ENCODE data around the gene EXOC8. TPM values are rescaled to one million over a fixed set of nuclear protein-coding genes. Genes with fewer than 3 reads are reported as not detected.

EXOC8 gene
- total and polyA plus RNA-seq, 2 of the 8 experiments (the other 6 are each of a cell fraction or from before 2014, with no cell fraction given): 2.0 to 9.8 TPM

DNA sequence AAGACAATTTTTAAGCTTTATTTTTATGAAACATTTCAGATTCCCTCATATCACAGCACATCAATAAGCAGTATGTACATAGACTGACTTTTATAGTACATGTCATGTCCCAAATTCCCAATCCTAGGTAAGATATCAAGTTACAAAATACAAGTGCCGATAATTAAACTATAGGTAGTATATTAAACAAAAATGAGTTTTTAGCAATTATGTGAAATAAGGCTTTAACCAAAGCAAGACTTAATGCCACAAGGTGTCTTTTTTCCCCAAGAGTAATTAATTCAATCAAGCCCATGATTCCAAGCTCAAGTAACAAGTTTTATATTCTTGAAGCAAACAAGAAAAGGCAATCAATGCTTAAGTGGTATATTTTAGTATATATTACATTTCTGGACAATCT, 4.9 kb downstream of the EXOC8 start:
- H4K8ac ChIP-seq (ENCODE audit: extremely low read depth, insufficient read depth, low read length): no peak overlapping the region
- H4K5ac ChIP-seq (ENCODE audit: insufficient read length, low read depth, low read length): no peak overlapping the region
- H3K9ac ChIP-seq (replicated peaks in 1 of 4; ENCODE audit: extremely low read depth in 1 of 4, low read depth in 3 of 4, low read length in 3 of 4): no peak overlapping the region
- peaks cover 8% of the 10 kb centered on the region; the same call in 1 of the 2 replicates for H3K79me1 ChIP-seq (ENCODE audit: low read depth, low read length)
- no peak overlapping the region for H4K91ac ChIP-seq (replicated peaks; ENCODE audit: insufficient read length, low read length)
- no peaks in the 10 kb centered on the region for H3K9me3 ChIP-seq (ENCODE audit: insufficient read depth in 2 of 2, low read depth in 1 of 2, low read length in 1 of 2)
- no peak overlapping the region for H3K18ac ChIP-seq (ENCODE audit: extremely low read depth, low read length)
- no peak overlapping the region for H2BK120ac ChIP-seq (replicated peaks; ENCODE audit: low read depth, low read length)
- CTCF ChIA-PET (ENCODE audit: partially characterized antibody): no interaction called here
- no peak overlapping the region for H3K23ac ChIP-seq (ENCODE audit: insufficient read length)
- H3K36me3 ChIP-seq (ENCODE audit: control insufficient read depth in 2 of 4, insufficient read depth in 4 of 4, low read length in 3 of 4): 0 out of 8 replicates have a peak, but pooled peaks cover 0 to 3% (median 0%) of the 10 kb centered on the region in 4 experiments
- DNase-seq (ENCODE audit: low read depth in 1 of 2, low spot score in 2 of 2): no peak
- POLR2A ChIA-PET (ENCODE audit: partially characterized antibody): no interaction called here
- no peaks in the 10 kb centered on the region for H3K27me3 ChIP-seq (replicated peaks in 1 of 4; ENCODE audit: control insufficient read depth in 3 of 4, extremely low read depth in 1 of 4, insufficient read depth in 3 of 4, low read length in 3 of 4)
- H3K79me2 ChIP-seq (ENCODE audit: control insufficient read depth in 1 of 2, insufficient read depth in 2 of 2, low read length in 2 of 2): peaks cover 13 to 44% of the 10 kb centered on the region in 2 experiments
- H3K14ac ChIP-seq (ENCODE audit: insufficient read length): no peak overlapping the region
- FAIRE-seq: no peak
- H2BK20ac ChIP-seq (ENCODE audit: low read length): no peak overlapping the region
- no peak overlapping the region for H2BK5ac ChIP-seq (ENCODE audit: low read depth, low read length)
- H3K4me3 ChIP-seq (ENCODE audit: extremely low read depth in 1 of 4, insufficient read depth in 2 of 4, low read depth in 3 of 4, low read length in 4 of 4): peak overlapping the region in 1 of 4 experiments; percentile 56; a peak in 1 of 8 replicates
- H4K20me1 ChIP-seq (replicated peaks in 1 of 2; ENCODE audit: control insufficient read depth in 1 of 2, insufficient read depth in 2 of 2, low read length in 2 of 2): peaks cover 6% of the 10 kb centered on the region in 2 experiments
- 83% methylated on average over 1 of the region's 1 CpG; no CpG with 5 or more reads in 1 of the 2 experiments for WGBS, 2 experiments (ENCODE audit: extremely low coverage in 1 of 2, insufficient coverage in 1 of 2, insufficient read length in 1 of 2, insufficient replicate concordance in 2 of 2, low coverage in 1 of 2, low lambda C conversion rate in 2 of 2, missing lambda C conversion rate in 1 of 2)
- no peak overlapping the region for H3K4ac ChIP-seq (replicated peaks; ENCODE audit: insufficient read length, low read depth, low read length)
- no peak overlapping the region for H2BK12ac ChIP-seq (ENCODE audit: low read depth, low read length)
- H3K4me1 ChIP-seq (replicated peaks in 1 of 4; ENCODE audit: control insufficient read depth in 3 of 4, insufficient read depth in 4 of 4, low read length in 3 of 4): peaks cover 2 to 13% (median 5%) of the 10 kb centered on the region in 4 experiments
- H2BK15ac ChIP-seq (ENCODE audit: low read length): no peak overlapping the region
- no peak overlapping the region for H3K27ac ChIP-seq (ENCODE audit: low read depth, low read length)
- no peak overlapping the region for H3K4me2 ChIP-seq (ENCODE audit: insufficient read depth in 1 of 2, low read depth in 2 of 2, low read length in 2 of 2)
- peaks cover 15% of the 10 kb centered on the region for H3K23me2 ChIP-seq (ENCODE audit: low read depth, low read length)
- no peak overlapping the region for H2AFZ ChIP-seq (ENCODE audit: low read length)
- H3K56ac ChIP-seq (replicated peaks; ENCODE audit: insufficient read length, low read depth, low read length): no peak overlapping the region
- H2AK5ac ChIP-seq (ENCODE audit: low read depth, low read length): no peak overlapping the region
- no peak for TF ChIP-seq TBP (IDR thresholded peaks at IDR 0.05; ENCODE audit: low read depth, low read length)
- no peak for TF ChIP-seq MAFK (IDR thresholded peaks at IDR 0.05; ENCODE audit: low read depth, low read length)
- TF ChIP-seq TCF12 (IDR thresholded peaks at IDR 0.05; ENCODE audit: low read depth, low read length): no peak
- TF ChIP-seq SIRT6 (IDR thresholded peaks at IDR 0.05; ENCODE audit: low read length): no peak
- no peak for TF ChIP-seq ASH2L (IDR thresholded peaks at IDR 0.05; ENCODE audit: low read length)
- no peak for TF ChIP-seq TEAD4 (IDR thresholded peaks at IDR 0.05; ENCODE audit: low read depth, low read length)
- no peak for TF ChIP-seq POLR2AphosphoS5 (IDR thresholded peaks at IDR 0.05; ENCODE audit: low read depth, low read length)
- TF ChIP-seq YY1 (IDR thresholded peaks at IDR 0.05; ENCODE audit: low read depth, low read length): no peak
- TF ChIP-seq RXRA (IDR thresholded peaks at IDR 0.05; ENCODE audit: insufficient read depth, low read depth, low read length): no peak
- no peak for TF ChIP-seq EGR1 (IDR thresholded peaks at IDR 0.05; ENCODE audit: borderline replicate concordance, low read depth, low read length)
- no peak for TF ChIP-seq POLR2A (IDR thresholded peaks at IDR 0.05; ENCODE audit: control extremely low read depth in 1 of 2, low read depth in 2 of 2, low read length in 2 of 2)
